GM12873 (cell line): ENCODE data around the gene ZNF81.

Experiments
- CTCF ChIP-seq: IDR thresholded peaks from 2 replicates; pipeline ENCODE4 v1.5.1; 2012; ENCODE audit warnings: low read depth, mild to moderate bottlenecking, moderate library complexity, low read length, control low read depth; ENCODE audit not compliant: insufficient read depth; ENCODE audit errors: missing control alignments

Gene ZNF81

DNA sequence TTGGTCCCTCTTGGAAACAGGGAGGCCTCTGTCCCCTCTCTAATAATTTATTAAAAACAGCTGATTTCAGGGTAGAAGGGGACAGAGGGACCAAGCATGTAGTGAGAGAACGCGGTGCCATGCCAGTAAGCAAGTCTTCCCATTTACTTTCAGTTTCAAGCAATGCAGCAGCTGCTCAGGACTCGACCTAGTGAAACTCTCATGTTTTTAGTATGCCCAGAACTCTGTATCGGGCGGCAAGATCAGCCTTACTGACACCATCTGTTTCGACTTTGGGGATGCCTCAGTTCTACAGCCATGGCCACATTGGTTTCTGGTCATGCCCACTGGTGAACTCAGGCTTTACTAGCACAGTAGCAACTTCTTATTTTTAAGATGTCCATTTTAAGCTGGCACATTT, 40.6 kb downstream of the ZNF81 start:
- no peak for TF ChIP-seq CTCF

DNA sequence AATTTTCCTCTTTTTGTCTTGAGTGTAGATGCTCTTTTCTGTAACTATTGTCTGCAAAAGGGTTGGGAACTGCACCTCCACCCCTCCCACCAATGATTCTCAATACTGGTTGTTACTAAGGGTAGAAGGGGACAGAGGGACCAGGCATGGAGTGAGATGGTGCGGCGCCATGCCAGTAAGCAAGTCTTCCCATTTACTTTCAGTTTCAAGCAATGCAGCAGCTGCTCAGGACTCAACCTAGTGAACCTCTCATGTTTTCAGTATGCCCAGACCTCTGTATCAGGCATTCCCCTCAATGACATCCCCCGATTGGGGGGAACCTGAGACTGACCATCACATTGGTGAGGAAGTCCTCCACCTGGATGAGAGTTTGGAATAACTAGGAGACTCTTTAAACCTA, 41.5 kb downstream of the ZNF81 start:
- TF ChIP-seq CTCF = no peak

DNA sequence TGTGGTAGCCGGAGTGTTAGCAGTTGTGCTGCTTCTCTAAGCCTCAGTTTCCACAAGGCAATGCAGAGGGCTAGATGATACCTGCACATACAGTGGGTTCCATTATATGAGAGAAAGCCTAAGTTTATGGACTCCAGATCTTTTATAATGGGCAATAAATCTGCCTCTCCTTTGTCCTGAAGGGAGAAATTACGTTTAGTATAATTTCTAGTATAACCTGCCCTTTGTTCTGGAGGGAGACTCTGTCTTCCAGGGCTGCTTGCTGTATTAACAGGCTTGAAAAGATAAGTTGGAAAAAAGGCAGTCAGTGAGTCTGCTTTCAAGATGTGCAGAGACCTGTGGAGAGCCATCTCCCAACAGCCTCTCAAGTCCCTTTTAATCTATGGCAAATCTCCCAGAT, 42.8 kb downstream of the ZNF81 start:
- TF ChIP-seq CTCF = no peak

DNA sequence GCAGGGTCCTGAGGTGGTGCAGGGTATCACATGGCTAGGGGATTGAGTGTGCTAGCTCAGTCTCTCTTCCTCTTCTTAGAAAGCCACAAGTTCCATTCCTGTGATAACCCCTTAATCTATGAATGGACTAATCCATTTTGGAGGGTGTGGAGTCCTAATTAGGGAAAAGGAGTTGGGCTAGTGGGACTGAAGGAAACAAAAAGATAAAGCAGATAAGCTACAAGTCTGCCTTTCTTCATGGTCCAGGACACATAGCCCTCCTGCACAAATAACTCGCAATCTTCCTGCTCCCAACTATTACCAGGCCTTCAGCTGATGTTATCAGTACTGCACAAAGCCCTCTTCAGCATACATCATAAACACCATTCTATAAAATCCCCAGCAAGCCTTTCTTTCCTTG, 44.2 kb downstream of the ZNF81 start:
- no peak for TF ChIP-seq CTCF

DNA sequence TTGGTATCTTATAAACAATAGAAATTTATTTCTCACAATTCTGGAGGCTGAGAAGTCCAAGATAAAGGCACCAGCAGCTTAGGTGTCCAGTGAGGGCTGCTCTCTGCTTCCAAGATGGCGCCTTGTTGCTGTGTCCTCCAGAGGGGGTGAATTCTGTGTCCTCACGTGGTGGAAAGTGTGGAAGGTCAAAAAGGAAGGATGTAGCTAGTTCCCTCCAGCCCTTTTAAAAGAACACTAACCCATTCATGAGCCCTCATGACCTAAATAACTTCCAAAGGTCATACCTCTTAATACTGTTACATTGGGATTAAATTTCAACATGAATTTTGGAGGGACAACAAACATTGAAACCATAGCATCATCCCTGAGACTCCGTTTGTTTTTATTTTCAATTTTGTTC, 48.8 kb downstream of the ZNF81 start:
- TF ChIP-seq CTCF = no peak

DNA sequence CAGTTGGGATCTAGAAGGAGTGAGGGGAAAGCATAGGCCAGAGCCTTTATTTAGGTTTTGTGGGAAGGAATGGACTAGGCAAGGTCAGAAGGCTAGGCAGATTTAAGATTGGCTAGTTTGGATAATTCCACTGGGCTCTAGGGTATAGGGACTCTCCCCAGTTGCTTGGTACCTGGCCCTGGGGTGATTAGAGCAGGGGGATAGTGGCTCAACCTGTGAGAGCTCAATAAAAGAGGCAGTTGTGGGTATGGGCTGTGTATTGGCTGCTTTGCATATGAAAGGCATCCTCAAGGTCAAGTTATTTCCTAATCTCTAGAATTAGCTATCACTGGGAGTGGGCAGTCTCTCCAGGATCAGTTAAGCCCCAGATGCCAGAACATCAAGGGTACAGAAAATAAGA, 61.3 kb downstream of the ZNF81 start:
- TF ChIP-seq CTCF = no peak

DNA sequence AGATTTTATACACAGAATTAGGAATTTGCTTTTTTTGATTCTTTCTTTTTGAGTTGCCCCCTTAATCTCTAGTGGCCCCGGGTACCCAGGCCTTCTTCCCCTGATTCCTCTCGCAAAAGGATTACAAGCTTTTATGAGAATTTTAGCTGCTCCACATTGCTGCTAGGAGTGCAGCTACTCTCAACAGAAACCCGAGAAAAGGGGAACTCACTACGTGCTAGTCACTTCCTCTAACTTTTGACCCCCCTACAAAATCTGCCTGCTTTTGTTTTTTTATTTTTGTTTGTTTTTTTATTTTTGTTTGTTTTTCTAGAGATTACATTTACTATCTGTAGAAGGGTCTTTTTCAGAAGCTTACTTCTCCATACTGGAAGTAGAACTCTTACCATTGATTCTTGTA, 64.1 kb downstream of the ZNF81 start:
- TF ChIP-seq CTCF = no peak

- no peak for TF ChIP-seq CTCF
Observed at GRCh38 chrX:47902161-47902560, 65.5 kb downstream of the ZNF81 start.
